GM19023 (cell line): ENCODE measurements around the gene BRAF.
"Not testable (repeated sequence)": the region's sequence is repeated elsewhere in the genome, so short reads cannot be mapped to it uniquely, and the experiment has no call there.

Source experiments
- ATAC-seq: cut with Tn5 transposase; IDR thresholded peaks from one replicate; pipeline ENCODE4 v1.9.1; 2021; ENCODE audit warnings: mild to moderate bottlenecking, moderate library complexity; ENCODE audit not compliant: unreplicated experiment

Gene BRAF

GRCh38 chr7:140924821-140925421 lies at the start of gene BRAF:
BRAF (minus strand) TSS chr7:140924929; CDS start chr7:140924703, 226 bp downstream.
- ATAC-seq, result peak; percentile 51

- ATAC-seq, result no peak
Measured at GRCh38 chr7:140972876-140973829, 48.4 kb upstream of the BRAF start.

DNA sequence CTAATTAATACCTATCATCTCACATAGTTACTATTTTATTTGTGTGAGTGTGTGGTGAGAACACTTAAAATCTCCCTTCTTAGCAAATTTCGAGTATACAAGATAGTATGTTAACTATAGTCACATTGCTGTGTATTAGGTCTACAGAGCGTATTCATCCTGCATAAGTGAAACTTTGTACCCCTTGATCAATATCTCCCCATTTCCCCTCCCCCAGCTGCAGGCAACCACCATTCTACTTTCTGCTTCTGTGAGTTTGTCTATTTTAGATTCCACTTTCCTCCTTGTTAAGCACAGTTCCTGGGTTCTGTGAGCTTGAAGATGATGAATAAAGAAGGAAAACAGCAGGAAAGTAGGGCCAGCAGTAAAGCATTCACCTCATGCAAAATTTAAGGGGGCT lies 47.6 kb upstream of the BRAF start:
- ATAC-seq, result no peak

DNA sequence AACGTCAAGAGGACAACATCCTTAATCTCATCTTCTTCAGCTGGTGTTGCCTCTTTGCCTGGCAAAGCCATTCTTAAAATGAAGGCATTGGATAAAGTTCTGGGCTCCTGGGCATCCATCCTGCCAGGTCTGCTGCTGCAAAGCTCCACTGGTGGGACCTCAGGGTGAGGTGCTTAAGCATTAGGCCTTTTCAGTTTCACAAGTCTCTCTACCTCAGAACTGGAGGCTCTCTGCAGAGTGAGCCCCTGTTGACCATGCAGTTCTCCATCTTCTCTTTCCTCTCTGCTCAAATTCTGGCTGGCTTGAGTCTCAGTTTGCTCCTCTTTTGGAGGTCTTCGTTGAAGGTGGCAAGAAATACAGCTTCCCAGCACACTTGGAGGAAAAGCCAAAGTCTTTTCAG lies 42.7 kb upstream of the BRAF start:
- no peak for ATAC-seq

DNA sequence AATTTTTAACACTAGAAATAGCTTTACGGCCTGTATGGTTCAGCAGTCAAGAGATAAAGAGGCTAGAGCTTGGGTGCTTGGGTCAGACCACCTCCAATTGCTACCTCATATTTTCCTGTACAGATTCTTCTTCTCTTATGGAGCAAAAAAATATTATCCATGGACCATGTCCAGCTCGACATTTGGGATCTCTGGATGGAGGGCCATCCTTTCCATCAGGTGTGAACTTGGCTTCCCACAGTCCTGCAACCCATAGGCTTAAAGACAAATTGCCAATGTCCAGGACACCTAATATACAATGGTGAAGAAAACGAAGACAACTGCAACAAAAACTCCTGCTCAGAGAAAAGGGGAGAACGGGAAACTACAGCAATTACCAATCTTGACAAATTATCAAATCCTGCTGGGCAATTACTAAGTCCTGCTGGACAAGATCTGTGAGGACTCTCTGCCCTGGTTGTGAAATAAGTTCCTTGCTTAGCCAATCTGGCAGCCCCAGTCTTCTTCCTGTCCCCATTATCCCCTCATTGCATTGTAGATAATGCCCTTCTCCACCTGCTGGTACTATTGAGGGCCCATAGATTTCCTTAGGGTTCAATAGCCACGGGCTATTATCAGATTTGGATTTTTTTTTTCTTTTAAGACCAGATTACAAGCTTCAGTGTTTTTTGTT lies 42.0 kb upstream of the BRAF start:
- no peak for ATAC-seq

DNA sequence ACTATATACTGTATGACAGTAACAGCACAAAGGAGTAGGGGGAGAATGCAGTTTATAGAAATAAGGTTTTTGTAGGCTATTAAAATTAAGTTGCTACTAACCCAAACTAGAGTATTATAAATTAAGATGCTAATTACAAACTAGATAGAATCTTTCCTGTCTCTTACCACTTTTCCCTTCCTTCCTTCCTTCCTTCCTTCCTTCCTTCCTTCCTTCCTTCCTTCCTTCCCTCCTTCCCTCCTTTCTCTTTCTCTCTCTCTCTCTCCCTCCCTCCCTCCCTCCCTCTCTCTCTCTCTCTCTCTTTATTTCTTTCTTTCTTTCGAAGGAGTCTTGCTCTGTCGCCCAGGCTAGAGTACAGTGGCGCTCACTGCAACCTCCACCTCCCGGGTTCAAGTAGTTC lies 36.4 kb upstream of the BRAF start:
- ATAC-seq, result no peak

DNA sequence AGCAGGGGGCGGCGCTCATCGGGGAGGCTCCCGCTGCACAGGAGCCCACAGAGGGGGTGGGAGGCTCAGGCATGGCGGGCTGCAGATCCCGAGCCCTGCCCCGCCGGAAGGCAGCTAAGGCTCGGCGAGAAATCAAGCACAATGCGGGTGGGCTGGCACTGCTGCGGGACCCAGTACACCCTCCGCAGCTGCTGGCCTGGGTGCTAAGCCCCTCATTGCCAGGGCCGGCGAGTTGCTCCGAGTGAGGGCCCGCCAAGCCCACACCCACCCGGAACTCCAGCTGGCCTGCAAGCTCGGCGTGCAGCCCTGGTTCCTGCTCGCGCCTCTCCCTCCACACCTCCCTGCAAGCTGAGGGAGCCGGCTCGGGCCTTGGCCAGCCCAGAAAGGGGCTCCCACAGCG lies 32.3 kb upstream of the BRAF start:
- ATAC-seq, result not testable (repeated sequence)

GRCh38 chr7:140945940-140946339 lies 21.2 kb upstream of the BRAF start:
- ATAC-seq, result no peak

GRCh38 chr7:140942242-140942641 lies 17.5 kb upstream of the BRAF start:
- not testable (repeated sequence) for ATAC-seq

GRCh38 chr7:140940898-140941297 lies 16.2 kb upstream of the BRAF start:
- no peak for ATAC-seq

DNA sequence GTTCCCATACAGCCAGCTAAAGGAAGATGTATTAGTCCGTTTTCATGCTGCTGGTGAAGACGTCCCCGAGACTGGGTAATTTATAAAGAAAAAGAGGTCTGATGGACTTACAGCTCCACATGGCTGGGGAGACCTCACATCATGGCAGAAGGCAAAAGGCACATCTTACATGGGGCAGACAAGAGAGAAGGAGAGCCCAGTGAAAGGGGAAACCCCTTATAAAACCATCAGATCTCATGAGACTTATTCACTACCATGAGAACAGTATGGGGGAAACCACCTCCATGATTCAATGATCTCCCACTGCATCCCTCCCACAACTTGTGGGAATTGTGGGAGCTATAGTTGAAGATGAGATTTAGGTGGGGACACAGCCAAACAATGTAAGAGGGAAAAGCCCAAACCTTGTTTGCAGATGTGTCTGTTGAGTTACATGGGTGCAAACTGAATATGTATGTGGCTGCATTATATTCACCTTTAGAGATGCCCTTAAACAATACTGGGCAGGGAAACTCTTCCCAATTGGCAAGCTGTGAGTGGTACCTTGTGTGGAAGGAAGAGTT lies 13.1 kb upstream of the BRAF start:
- ATAC-seq, result no peak

- ATAC-seq, result no peak
Measured at GRCh38 chr7:140928491-140929309, 4.0 kb upstream of the BRAF start.

GRCh38 chr7:140927945-140928344 lies 3.2 kb upstream of the BRAF start:
- ATAC-seq, result not testable (repeated sequence)

DNA sequence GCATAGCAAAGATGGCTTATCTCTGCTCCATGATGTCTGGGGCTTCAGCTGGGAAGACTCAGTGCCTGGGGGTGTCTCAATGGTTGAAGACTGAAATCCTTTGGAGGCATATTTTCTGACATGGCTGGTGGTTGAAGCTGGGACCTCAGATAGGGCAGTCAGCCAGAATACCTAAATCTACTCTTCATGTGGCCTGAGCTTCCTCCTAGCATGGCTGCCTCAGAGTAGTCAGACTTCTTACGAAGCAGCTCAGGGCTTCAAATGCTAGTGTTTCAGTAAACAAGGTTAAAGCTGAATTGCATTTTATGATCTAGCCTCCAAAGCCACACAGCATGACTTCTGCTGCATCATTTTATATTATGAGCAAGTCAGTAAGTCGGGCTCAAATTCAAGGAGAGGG lies 2.6 kb upstream of the BRAF start:
- ATAC-seq, result no peak

DNA sequence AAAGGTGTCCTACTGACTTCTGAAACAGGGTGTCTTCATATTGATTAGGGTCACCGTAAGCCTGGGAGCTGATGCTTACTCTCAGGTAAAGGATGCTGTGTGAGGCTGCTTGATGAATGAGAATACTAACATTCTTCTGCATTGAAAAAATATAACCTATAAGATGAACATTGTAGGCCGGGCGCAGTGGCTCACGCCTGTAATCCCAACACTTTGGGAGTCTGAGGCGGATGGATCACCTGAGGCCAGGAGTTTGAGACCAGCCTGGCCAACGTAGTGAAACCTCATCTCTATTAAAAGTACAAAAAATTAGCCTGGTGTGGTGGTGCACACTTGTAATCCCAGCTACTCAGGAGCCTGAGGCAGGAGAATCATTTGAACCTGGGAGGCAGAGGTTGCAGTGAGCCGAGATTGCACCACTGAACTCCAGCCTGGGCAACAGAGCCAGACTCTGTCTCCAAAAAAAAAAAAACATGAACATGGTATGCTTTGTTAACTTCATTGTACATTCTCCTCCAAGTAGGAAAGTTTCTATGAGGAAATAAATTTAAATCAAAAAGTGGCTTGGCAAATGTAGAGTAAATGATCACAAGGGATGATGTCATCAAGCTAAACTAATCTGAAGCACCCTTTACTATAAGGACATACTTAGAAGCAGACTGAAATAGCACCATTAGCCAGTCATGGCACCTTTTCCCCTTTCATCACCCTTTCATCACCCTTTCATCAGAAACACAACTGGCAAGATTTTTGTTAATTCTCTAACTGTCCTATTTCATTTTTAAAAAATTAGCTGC lies 1.5 kb upstream of the BRAF start:
- no peak for ATAC-seq

- peak; percentile 89 for ATAC-seq
Measured at GRCh38 chr7:140924019-140924820, 509 bp downstream of the BRAF start.

DNA sequence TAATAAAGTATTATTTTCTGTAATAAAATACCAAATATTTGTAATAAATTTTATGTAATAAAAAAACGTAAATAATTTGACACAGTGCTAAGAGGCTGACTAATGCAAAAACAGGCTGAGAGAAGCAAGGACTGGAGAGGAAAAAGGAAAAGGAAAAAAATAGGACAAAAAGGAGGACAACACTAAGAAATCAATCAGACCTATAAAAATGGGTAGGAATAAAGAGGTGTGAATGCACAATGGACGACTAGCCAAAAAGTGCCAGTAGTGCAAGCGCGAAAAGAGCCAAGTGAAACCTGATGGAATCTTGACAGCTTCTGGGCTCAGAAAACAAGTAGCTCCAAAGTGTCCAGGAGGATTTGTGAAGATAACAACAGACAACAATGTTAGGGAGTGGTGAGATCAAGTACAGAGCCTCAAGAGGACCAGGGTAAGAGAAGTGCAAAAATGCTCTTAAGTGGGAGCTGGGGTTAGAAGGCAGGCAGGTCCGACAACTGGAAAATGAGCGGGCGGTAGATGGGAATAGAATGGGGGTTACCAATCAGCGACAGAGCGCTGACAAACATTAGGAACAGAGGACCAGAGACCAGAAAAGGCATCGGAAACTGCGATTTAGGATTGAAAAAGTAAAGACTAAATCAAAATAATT lies 1.2 kb downstream of the BRAF start:
- ATAC-seq, result no peak

DNA sequence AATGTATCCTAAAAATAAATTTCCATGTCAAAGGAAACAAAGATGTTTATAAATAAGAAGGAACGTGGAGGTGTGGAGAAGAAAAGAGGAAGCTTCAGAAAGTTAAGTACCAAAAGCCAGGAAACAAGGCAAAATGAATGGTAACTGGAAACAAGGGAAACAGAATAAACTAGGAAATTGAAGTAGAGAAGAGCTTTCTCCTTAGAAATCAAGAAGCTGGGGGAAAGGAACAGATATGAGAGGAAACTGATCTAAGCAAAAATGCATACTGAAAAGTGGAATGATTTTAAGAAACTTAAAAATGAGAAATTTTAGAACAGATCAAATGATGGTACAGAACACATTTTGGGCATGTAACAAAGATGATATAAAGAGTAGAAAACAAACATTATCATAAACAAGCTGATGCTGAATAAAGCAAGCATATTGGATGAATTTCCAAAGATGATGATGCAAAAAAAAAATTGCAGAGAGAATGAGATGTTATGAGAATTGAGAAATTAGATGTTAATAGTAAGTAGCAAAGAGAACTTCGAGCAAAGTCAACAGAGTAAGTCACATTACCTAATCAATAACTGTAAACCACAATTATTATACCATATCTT lies 1.9 kb downstream of the BRAF start:
- ATAC-seq, result no peak
